Measurements from ENCODE around the gene LMO4. TPM values are rescaled to one million over a fixed set of nuclear protein-coding genes. Genes with fewer than 3 reads are reported as not detected.

The LMO4 gene, protein sequence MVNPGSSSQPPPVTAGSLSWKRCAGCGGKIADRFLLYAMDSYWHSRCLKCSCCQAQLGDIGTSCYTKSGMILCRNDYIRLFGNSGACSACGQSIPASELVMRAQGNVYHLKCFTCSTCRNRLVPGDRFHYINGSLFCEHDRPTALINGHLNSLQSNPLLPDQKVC
- total RNA-seq: 10 to 100 TPM; 23.6 to 24.1 TPM

DNA sequence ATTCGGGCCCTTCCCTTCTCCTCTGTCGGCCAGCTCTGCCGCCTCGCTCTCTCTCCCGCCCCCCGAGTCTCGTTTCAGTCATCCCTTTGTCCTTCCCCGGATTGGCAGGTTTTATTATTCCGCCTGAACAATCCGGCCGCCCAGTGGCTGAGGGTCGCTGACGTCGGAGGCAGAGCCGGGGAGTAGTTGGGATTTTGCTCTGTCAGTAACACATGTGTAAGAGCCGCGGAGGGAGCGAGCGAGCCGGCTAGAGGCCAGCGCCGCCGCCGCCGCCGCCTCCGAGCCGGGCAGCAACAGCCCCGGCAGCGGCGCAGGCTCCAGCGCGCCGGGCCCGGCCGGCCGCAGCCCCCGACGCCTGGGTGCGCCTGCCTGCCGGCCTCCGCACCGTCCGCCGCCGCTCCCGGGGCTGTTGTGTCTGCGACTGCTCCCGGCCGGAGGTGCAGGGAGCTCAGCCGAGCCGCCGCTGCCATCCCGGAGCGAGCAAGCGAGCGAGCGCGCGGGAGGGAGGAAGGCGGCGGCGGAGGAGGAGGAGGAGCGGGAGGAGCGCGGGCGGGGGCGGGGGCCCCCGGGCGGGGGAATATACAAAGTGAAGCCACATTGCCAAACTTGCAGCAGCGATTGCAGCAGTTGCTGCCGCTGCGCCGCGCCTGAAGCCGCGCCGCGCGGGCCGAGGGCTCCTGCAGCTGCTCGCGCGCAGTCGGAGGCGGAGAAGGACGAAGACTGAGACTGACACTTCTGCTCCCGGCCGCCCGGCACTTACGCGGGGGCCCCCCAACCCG, at the start of gene LMO4:
LMO4 (plus strand) TSS at position 609 of the 779 bp plus-strand sequence. CDS start 3,136 bp downstream, outside the sequence.
- DNase-seq: peak; percentile 96
- Histone ChIP-seq H3K9ac (ENCODE audit: low read depth in 2 of 2, low read length in 2 of 2) (peak within 1 kb of the TSS; percentile 90 to 93), H3K36me3 (no peaks in the 10 kb centered on the region), H3K4me1 (peaks cover 6% of the 10 kb centered on the region), H3K9me3 (no peaks in the 10 kb centered on the region), H3K27me3 (no peaks in the 10 kb centered on the region), H3K4me3 (peak within 1 kb of the TSS; percentile 61), H3K27ac (peak within 1 kb of the TSS; percentile 93)
- TF ChIP-seq, protein P1, sequence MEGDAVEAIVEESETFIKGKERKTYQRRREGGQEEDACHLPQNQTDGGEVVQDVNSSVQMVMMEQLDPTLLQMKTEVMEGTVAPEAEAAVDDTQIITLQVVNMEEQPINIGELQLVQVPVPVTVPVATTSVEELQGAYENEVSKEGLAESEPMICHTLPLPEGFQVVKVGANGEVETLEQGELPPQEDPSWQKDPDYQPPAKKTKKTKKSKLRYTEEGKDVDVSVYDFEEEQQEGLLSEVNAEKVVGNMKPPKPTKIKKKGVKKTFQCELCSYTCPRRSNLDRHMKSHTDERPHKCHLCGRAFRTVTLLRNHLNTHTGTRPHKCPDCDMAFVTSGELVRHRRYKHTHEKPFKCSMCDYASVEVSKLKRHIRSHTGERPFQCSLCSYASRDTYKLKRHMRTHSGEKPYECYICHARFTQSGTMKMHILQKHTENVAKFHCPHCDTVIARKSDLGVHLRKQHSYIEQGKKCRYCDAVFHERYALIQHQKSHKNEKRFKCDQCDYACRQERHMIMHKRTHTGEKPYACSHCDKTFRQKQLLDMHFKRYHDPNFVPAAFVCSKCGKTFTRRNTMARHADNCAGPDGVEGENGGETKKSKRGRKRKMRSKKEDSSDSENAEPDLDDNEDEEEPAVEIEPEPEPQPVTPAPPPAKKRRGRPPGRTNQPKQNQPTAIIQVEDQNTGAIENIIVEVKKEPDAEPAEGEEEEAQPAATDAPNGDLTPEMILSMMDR (IDR thresholded peaks at IDR 0.05): no peak
- intact Hi-C loops (cut with DNase I): no loop called here

DNA sequence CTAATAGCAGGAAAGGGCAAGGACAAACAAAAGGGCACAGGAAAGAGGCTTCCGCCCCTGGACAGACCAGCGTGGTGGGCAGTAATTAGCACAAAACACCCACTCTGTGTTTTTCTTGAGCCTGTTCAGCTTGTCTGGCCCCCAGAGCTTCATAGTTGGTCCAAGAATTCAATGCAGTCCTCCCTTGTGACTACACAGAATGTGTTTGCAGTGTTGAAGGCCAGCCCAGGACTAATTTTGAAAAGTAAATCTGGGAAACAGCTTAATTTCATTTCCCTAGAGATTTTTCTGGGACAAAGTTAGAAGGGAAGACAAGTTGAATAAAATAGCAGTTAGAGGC, 49.2 kb upstream of the LMO4 start:
- Histone ChIP-seq H3K4me1 (no peaks in the 10 kb centered on the region), H3K27ac (no peak overlapping the region), H3K4me3 (no peak overlapping the region), H3K27me3 (no peaks in the 10 kb centered on the region), H3K9ac (ENCODE audit: low read depth in 2 of 2, low read length in 2 of 2) (no peak overlapping the region), H3K9me3 (no peaks in the 10 kb centered on the region), H3K36me3 (no peaks in the 10 kb centered on the region)
- TF ChIP-seq, protein P1 (IDR thresholded peaks at IDR 0.05): no peak
- no peak for DNase-seq
- intact Hi-C loops (cut with DNase I): no loop called here

DNA sequence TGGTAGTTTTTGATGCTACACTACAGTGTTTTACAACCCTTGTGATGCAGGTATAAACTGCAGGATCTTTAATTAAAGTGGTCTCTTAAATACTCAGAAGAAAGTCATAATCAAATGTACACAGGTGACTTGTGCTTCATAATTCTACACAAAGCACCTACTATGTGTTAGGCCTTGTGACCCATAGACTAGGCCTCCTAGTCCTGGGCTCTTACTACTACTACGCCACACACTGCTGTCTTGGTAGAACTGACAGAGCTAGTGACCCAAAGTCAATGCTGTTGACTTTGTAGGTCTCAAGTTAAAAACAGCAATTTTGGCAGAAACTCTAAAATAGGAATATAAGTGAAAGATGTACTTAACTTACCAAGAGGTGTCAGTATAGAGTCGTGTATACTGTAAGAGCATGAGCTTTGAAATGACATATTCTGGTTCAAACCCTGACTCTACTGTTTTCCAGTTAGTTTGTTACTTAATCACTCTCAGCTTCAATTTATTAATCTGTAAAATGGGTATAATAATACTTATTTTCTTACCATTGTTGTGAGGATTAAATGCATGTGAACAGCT, 48.6 kb upstream of the LMO4 start:
- no peak for DNase-seq
- TF ChIP-seq, protein P1 (IDR thresholded peaks at IDR 0.05): no peak
- H3K9ac ChIP-seq (ENCODE audit: low read depth in 2 of 2, low read length in 2 of 2): no peak overlapping the region
- no peaks in the 10 kb centered on the region for H3K9me3 ChIP-seq
- H3K27ac ChIP-seq: no peak overlapping the region
- H3K27me3 ChIP-seq: no peaks in the 10 kb centered on the region
- no peak overlapping the region for H3K4me3 ChIP-seq
- no peaks in the 10 kb centered on the region for H3K4me1 ChIP-seq
- intact Hi-C loops (cut with DNase I): loop anchor here (10.0 kb wide), 1 partner anchor 145 kb away; no protein-coding TSS in a partner anchor
- H3K36me3 ChIP-seq: no peaks in the 10 kb centered on the region

DNA sequence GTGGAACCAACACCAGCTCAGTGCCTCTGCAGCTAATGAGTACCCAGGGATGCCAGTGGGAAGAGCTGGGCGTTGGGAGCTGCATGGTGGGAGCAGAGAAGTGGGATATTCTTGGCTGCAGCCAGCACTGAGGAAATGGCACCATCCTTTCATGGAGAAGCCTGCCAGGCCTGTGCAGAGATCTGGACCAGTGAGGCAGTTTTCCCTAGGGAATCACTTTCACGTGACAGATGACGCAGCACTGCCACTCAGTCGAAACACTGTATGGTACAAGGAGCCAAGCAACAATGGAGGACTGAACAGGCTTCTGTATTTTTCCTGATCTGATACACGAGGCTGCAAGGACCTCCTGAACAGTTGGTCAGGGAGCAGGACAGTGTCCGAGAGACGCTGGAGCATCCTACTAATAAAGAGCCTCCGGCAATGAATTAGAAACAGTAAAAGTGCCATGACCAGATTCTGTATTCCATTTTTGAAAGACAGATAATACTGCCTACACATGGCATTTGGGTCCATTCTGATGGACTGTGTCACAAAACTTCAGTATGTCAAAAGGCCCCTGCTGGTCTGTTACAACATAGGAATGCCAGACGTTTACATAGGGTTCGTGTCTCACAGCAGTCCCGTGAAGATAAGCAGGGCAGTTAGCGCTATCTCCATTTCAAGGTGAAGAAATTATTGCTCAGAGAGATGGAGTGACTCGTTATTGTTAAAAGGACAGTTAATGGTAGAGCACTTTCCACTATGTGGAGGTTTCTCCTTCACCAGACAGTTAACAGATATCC, 44.0 kb upstream of the LMO4 start:
- intact Hi-C loops (cut with DNase I): loop anchor here (10.0 kb wide), 1 partner anchor 150 kb away; no protein-coding TSS in a partner anchor
- no peaks in the 10 kb centered on the region for H3K27me3 ChIP-seq
- no peaks in the 10 kb centered on the region for H3K36me3 ChIP-seq
- TF ChIP-seq, protein P1 (IDR thresholded peaks at IDR 0.05): no peak
- no peaks in the 10 kb centered on the region for H3K4me1 ChIP-seq
- no peak overlapping the region for H3K27ac ChIP-seq
- H3K9ac ChIP-seq (ENCODE audit: low read depth in 2 of 2, low read length in 2 of 2): no peak overlapping the region
- no peaks in the 10 kb centered on the region for H3K9me3 ChIP-seq
- no peak overlapping the region for H3K4me3 ChIP-seq
- DNase-seq: no peak

DNA sequence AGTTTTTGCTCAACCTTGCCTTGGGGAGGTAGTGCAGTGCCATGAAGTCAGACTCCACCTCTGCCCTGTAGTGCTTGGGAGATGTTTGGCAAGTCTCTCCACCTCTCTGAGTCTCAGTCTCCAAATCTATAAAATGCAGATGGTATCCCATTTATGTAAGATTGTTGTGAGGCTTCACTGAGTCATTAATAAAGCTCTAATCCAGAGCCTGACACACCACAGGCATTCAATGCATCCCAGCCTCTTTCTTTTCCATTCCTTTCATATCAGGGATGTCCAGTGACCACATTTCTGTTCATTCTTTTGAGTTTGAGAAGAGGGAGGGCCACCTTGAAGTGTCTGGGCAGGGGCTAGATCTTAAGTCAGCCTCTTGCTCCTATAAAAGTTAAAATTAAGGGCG, 37.6 kb upstream of the LMO4 start:
- Histone ChIP-seq H3K27me3 (no peaks in the 10 kb centered on the region), H3K27ac (no peak overlapping the region), H3K9me3 (no peaks in the 10 kb centered on the region), H3K36me3 (no peaks in the 10 kb centered on the region), H3K4me3 (no peak overlapping the region), H3K9ac (ENCODE audit: low read depth in 2 of 2, low read length in 2 of 2) (no peak overlapping the region), H3K4me1 (no peaks in the 10 kb centered on the region)
- intact Hi-C loops (cut with DNase I): loop anchor here (5.0 to 10.0 kb wide), 3 partner anchors 664 to 1011 kb away; no protein-coding TSS in a partner anchor
- no peak for DNase-seq
- TF ChIP-seq, protein P1 (IDR thresholded peaks at IDR 0.05): no peak

Measured in colonic mucosa (tissue), 4 donors.